HG02798 (cell line): ENCODE results near the gene STK39.

Experiments used
- ATAC-seq: cut with Tn5 transposase; IDR thresholded peaks from one replicate; pipeline ENCODE4 v1.9.1; 2021; ENCODE audit warnings: mild to moderate bottlenecking; ENCODE audit not compliant: unreplicated experiment, poor library complexity

The STK39 gene

DNA sequence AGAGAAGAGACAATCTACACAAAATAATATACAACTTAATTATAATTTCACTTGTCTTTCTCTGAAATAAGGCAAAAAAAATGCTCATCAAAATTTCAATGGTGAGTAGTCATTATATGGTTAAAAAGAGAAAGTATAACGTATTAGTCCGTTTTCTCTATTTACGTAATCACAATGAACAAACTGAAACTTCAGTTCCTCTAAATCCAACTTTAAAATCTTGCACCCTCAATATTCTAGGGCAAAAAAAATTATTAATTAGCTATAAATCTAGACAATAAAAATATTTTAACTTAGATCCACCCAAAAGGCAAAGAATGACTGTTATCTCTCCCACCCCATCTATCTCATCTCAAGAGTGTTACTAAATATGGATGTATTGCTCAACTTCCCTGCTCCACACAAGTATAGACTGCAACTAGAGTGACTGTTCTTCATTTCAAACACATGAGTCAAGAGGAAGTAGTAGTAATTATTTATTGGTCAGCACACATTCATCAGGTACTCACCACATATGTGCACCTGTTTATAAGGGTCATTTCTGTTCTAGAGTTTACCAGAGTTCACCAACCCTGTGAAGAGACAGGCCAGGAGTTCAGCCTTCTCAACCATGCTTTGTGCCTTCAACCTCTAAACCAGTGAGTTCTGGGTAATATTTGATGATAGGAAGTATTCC lies 36.4 kb downstream of the STK39 start:
- no peak for ATAC-seq

DNA sequence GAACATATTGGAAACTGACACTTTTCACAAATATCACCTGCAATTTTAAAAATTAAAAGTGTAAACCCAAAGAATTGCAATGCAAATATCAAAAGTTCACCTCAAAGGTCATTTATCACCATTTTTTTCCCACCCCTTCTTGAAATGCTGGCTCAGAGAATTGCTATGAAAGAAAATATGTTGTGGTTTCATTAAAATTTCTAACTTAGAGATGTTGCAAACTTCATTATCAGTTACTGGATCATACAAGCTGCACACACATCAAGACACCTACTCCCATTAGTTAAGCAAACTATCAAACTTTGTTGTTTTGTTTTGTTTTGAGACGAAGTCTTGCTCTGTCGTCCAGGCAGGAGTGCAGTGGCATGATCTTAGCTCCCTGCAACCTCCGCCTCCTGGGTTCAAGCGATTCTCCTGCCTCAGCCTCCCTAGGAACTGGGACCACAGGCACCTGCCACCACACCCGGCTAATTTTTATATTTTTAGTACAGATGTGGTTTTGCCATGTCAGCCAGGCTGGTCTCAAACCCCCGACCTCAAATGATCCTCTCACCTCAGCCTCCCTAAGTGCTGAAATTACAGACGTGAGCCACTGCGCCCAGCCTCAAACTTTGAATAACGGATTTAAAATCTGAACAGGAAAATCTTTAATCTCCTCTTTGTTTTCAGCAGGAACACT lies 37.0 kb downstream of the STK39 start:
- ATAC-seq = no peak

DNA sequence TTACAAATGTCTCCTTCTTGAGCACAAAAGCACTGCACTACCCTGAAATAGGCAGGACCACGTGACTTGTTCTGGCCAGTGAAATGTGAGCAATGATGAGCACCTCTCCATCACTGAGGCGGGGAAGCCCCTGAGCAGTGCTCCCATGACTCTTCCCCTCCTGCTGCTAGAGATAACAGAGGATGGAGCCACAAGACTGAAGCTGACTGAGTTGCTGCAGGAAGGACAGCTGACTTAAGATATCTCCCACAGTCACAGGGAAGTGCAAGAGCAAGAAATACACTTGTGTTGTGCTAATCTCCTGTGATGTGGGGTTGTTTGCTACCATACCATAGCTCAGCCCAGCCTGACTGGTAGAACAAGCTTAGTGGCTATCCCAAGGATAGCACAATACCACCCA lies 38.7 kb downstream of the STK39 start:
- ATAC-seq = no peak

DNA sequence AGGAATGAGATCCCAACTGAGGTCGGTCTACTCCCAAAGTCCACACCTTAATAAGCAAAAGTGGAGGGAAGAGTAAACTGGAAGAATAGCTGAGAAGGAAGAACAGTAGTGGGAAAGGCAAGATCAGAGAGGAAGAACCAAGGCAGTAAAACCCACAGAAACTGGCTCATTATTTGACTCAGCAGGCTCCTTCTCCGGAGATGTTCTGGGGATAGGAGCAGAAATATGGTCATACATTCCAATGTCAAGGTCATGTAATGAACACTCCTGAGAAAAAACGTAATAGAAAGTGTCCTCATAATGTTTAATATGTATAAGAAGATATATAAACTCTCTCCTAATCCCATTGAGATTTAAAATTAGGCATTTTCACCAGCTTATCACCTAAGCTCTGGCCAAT lies 39.5 kb downstream of the STK39 start:
- no peak for ATAC-seq

DNA sequence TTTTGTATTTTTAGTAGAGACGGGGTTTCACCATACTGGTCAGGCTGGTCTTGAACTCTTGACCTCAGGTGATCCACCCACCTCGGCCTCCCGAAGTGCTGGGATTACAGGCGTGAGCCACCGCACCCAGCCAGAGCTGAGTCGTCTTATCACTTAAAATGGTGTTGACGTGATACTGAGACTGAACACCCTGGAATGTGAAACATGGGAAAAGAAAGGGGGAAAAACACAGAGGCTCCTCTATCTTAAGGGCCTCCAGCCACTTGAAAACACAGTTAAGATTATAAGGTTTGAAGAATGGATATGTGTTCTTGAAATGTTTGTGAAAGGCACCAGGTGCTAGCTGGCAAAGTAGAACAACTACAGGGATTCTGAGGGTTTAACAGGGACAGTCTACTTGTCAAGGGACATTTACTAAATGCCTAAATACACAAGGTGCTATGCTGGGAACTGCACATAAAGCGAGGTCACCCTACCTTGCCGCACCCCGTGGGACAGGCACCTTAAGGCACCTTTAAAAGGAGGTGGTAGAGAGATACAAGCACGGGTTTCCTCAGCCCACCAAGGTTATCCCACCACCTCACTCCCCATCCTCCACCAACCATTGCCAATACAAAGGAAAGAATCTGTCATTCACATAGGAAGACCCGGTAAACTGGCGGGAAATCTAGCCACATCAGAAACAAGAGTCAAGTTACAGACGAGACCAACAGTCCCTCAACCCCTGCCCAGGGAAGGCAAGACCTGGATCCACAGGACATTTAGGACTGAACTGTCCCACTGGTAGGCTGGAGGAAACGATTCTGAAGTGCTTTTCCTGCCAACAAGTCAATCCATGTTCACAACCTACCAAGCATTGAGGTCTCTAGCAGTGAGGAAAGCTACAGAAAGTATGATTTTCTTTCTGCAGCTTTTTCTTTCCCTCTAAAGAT lies 43.4 kb downstream of the STK39 start:
- ATAC-seq = no peak

DNA sequence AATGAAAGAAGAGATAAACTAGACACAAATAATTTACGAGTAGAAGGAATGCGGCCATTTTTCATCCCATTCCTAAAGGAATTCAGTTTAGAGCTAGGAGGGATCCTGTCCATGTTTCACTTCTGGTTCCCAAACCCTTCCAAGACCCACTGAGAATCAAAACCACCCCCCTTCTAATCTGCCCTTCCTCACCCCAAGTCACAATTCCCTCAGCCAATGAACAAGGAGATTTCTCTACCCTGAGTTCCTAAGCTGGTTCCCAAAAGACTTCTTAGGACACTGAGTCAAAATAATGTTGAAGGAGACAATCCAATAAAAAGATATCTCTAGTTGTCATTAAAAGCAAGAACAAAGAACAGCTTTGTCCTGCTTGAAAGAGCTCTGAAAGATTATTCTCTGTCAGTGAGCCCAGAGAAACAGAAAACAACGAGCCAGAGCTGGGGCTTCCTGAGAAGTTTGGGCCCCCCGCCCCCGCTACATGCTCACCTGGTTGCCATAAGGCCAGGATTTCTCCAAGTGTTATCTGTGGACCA lies 45.7 kb downstream of the STK39 start:
- ATAC-seq = no peak

DNA sequence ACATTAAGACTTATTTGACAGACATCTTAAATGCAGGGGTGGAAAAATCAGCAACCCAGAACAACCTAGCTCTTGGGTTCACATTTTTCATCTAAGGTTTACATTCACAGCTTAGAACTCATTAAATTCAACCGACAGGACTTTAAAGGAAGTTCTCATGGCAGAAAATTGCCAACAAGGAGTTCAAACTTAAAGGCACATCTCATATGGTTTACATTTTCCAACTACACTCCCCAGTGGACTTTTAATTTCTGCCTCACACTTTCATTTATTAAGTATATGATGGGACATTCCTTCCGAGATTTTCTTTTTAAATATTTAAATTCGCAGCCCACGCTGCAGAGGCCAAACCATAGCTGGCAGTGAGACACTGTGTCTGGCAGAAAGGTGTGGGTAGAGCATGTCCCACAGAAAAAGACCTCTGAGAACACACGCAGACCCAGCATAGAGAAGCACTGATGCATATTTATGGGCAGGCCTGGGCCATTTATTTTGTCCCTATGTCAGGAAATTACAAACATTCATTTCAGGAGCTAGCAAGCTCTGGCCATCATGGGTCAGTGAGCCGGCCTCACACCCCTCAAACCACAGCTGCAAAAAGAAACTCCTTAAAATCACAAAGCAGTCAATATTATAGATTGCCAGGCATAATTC lies 46.3 kb downstream of the STK39 start:
- ATAC-seq = no peak

DNA sequence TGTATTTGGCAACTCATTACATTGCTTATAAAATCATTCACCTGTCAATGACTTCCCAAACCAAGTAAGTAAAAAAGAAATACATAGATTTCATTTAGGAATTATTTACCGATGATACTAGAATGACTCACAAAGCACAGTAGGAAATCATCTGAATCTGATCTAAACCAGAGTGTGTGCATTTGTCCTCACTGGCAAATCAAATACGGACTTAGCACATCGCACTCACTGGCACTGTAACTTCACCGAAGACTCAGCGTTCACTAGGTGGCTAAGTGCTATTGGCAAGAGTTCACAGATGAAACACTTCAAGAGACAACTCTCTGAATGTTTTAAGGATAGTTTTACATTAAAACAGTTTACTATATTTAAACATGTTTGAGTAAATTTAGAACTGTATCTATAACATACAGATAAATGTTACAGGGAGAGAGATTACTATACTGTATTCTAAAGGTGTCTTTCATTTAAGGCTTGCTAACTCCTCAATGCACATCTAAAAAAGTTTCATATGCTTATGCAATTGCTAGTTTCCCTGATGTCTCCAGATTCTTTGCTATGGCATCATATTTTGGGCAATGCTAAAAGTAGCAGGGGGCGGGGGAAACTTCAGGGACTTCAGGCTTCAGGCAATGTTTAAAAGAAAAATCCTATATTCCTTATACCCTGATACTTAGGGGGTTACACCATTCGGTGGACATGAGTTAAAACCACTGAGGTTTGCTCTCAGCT lies 48.8 kb downstream of the STK39 start:
- no peak for ATAC-seq

DNA sequence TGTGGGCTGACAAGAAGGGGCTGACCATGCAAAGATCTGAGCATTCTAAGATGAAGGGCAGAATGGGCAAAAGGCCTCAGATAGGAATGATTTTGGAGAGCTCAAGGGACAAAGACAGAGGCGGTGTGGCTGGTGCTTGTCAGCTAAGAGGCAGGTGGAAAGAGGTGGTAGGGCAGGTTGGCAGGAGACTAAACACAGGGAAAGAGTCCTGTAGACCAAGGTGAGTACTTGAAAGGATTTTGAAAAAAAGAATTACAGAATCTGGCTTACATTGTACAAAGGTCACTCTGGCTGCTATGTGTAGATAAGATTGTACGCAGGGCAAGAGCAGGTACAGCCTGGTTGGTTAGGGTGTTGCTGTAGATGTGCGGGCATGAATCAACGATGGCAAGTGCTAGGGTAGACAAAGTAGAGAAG lies 50.6 kb downstream of the STK39 start:
- no peak for ATAC-seq

DNA sequence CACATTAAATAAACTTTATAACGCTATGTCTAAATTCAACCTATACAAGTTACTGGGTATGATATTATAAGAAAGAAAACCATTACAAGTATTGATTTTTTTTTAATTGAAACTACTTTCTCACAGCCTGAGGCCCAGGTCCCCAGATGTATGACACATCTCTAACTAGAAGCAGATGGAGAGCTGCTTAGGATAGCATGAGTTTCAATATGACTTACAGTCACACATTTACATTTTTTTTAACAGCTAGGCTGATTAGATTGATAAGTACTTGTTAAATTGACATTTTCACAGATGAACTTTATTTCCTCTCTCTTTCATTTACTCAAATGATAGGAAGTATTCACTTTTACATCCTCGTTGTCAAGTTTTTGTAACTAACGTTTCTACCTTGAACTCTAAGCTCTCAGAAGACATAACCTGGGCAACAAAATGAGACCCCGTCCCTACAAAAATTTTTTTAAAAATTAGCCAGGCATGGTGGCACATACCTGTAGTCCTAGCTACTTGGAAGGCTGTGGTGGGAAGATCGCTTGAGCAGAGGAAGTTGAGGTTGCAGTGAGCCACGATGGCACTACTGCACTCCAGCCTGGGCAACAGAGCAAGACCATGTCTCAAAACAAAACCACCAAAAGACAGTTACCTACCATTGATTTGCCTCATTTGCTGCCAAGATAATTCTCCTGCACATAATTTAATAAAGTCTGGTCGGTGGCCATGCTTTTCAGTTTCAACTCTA lies 52.4 kb downstream of the STK39 start:
- peak; percentile 90 for ATAC-seq

DNA sequence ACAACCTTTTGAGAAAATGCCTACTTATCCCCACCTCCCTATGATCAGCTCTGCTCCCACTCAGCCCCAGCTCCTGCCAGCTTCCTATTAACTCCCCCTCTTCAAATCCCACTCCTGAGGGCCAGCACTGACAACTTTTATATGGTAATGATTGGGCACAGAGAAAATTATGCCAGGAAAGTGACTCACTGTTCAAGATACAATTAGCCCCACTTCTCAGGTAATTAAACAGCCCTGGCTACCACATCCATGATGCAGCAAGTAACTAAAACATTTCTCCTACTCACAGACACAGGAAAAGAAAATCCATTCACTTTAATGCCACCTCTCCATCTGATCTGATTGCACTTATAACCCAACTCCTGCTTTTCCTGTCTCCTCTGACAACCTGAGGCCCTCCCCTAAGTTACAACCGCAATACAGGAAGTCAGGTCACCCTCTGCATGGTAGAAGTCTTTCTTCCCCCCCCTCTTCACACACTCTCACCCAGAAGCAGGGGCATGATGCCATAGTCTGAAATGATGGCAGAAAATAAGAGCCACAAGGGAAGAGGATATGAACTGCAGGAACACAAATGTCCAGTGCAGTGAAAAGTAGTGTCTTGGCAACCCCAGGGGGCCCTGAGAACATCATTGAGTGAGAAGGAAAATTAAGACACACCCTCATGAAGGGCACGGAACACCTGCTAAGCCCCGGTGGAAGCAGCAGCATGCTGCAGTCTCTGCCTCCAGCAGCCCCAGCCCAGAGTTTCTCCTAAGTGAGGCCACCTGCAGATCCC lies 54.4 kb downstream of the STK39 start:
- ATAC-seq = no peak

DNA sequence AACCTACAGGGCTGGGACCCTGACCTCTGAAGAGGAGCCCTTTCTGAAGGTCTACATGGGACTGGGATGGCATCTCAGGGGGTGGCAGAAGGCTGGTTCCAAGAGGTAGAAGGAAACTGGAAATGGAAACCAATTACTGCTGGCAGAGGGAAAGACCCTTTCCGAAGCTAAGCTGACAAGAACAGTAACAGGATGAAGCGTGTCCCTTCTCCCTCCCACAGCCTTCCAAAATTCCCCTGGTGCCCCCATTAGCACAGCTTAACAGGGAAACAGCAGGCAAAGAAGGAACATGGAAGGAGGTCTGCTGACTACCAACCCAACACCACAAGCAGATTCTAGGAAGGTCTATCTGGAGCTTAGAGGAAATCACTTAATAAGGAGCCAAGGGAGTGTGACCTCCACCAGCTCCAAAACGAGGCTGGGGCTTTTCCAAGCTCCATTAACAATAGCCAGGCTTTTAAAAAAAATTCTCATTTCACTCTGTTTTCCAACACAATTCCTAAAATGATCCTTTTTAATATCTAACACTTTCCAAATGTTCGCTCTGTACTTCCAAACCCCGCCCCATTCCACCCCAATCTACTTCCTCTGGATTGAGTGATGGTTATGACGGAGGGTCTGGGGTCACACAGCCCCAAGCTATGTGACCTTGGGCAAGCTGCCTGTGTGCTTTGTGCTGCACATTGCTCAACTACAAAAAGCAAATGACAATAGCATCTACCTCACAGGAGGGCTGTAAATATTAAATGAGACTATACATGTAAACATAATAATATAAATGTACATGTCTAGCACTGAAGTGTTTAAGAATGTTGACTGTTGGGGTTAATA lies 55.2 kb downstream of the STK39 start:
- ATAC-seq = no peak

DNA sequence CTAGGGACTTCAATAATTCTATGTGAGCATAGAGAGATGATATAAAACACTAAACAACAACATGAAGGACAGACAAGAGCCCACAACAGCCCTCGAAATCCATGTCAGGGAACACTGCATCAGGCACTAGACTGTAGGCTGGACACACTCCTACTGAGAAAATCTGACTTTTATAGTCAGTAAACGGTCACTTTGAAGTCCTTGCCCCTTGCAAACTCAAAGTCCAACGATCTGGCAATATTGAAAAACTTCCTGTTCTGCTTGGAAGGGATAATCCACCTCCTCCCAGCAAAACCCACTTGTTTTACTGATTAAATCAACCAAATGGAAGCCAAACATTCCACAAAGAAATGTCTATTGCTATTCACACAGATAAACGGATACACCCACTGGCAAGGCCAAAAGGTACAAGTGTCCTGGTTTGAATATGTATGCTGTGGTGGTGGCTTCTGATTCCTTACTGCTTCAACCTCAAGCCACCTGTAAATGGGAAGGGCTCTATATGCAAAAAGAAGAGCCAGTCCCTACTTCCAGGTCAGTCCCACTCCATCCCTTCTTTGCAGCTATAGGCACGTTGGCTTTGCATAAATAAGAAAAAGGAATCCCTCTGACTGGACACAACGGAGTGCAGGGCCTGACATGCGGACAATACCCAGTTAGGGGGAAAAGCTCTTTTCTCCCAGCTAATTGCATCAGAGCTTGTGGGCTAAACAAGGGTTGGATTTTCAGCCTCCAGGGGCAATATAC lies 56.6 kb downstream of the STK39 start:
- ATAC-seq = no peak

DNA sequence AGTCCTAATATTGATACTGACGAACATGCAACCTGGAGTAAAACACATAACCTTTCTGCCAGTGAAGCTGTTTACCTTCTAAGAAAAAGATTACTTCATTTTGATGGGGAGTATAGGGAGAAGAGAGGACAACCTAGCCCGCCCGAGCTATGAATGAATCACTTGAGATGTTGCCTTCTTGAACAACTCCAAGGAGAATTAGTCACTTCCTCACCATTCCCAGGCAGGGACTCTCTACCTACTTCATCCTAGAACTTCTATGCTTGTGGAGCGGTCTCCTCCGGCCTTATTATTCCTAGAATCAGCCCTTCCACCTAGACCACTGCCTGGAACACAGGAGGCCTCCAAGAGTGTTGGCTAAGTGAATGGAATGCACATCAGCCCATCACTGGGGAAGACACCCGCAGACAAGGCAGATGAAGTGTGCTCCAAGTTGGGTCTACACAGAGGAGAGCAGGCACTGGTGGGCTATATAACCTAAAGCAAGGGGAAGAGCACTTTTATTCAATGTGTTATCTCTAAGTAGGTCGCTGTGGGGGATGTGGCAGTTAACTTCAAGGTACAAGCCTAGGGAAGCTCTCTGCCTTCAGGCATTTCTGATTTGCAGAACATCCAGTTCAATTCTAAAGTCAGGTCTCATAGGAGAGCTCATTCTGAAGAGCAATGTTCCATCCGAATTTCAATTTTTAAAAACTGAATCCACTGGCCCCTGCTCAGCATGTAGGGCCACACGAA lies 57.4 kb downstream of the STK39 start:
- no peak for ATAC-seq

DNA sequence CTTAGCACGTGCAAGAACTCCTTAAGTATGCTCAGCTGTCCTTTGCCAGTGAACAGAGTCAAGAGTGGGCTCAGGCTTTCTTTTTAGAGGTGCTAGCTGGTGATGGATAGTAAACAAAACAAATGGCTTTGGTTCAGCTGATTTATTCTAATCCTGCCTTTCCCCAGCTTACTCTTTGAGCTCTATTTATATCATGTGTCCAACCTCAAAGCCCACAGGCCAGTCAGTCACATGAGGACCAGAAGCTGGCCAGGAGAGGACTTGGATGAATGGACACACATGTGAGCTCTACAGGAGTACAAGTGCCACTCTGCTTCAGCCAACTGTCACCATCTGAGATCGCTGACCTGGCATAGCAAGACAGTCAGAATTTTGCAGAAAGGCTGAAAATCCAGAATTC lies 59.4 kb downstream of the STK39 start:
- ATAC-seq = no peak

DNA sequence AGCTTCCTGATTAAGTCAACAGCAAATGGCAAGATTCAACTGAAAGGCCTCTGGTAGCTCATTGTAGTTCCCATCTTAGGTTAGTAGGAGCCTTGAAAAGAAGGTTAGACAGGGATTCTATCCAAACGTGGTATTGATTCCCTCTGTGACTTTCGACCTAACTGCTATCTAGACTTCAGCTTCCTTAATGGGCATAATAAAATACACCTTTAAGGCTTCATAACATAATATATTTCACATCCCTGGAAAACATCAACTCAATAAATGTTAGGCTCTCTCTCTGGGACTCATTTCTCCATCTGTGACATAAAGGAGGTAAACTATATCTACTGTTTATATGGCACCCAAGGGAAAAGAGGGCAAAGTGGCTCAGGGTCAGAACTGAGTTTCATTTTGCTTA lies 60.9 kb downstream of the STK39 start:
- ATAC-seq = no peak
